Neuronal stem cell (in vitro differentiated cells): ENCODE data around the gene SLC6A3.
A peak's percentile ranks its signal among the peaks of the same experiment; 100 is the strongest.

Experiments
- DNase-seq: peaks from one replicate; pipeline ENCODE4 v3.0.0-alpha.2; 2013; ENCODE audit warnings: low spot score
- H2AFZ ChIP-seq: one replicate; pipeline ENCODE4 v1.6.1; 2013; ENCODE audit warnings: mild to moderate bottlenecking, low read length, inconsistent platforms
- H2AK5ac ChIP-seq: 2 replicates; pipeline ENCODE4 v1.6.1; 2013; ENCODE audit warnings: low read depth, mild to moderate bottlenecking, inconsistent platforms, low read length, moderate library complexity, mixed read lengths
- H2BK120ac ChIP-seq: 2 replicates; pipeline ENCODE4 v1.6.1; 2013; ENCODE audit warnings: low read depth, mild to moderate bottlenecking, inconsistent platforms, low read length, moderate library complexity, mixed read lengths
- H2BK12ac ChIP-seq: one replicate; pipeline ENCODE4 v1.6.1; 2013; ENCODE audit warnings: low read length, inconsistent platforms
- H2BK15ac ChIP-seq: 2 replicates; pipeline ENCODE4 v1.6.1; 2013; ENCODE audit warnings: mild to moderate bottlenecking, low read length, inconsistent platforms, mixed read lengths
- H2BK5ac ChIP-seq: one replicate; pipeline ENCODE4 v1.6.1; 2013; ENCODE audit warnings: inconsistent platforms, mild to moderate bottlenecking, low read length, moderate library complexity
- H3K14ac ChIP-seq: one replicate; pipeline ENCODE4 v1.6.1; 2013; ENCODE audit warnings: low read length, inconsistent platforms
- H3K18ac ChIP-seq: 2 replicates; pipeline ENCODE4 v1.6.1; 2013; ENCODE audit warnings: low read length, inconsistent platforms
- H3K23ac ChIP-seq: 2 replicates; pipeline ENCODE4 v1.6.1; 2013; ENCODE audit warnings: low read depth, mild to moderate bottlenecking, mixed read lengths, low read length, inconsistent platforms; ENCODE audit not compliant: poor library complexity
- H3K27ac ChIP-seq: replicated peaks from 3 replicates; pipeline ENCODE4 v1.5.1; 2013; ENCODE audit warnings: low read length, inconsistent platforms
- H3K27me3 ChIP-seq, 3 experiments: 2 replicates each; pipeline ENCODE4 v1.6.1; 2013; ENCODE audit warnings: low read length in 3 of 3, mild to moderate bottlenecking in 2 of 3, inconsistent platforms in 1 of 3, low read depth in 1 of 3, mixed read lengths in 1 of 3, moderate library complexity in 1 of 3; ENCODE audit not compliant: control insufficient read depth in 3 of 3, insufficient read depth in 3 of 3
- H3K36me3 ChIP-seq, 2 donors: replicated peaks in 1 of 2; 2 replicates each; pipeline ENCODE4 v1.6.1; 2013; ENCODE audit warnings: low read length in 2 of 2; ENCODE audit not compliant: control insufficient read depth in 2 of 2, insufficient read depth in 2 of 2
- H3K4ac ChIP-seq: 2 replicates; pipeline ENCODE4 v1.6.1; 2013; ENCODE audit warnings: inconsistent platforms, mild to moderate bottlenecking, low read length, moderate library complexity
- H3K4me1 ChIP-seq, 2 donors: 1 replicate in 1 of 2; 2 replicates in 1 of 2; pipeline ENCODE4 v1.6.1; 2013; ENCODE audit warnings: low read length in 2 of 2, low read depth in 1 of 2; ENCODE audit not compliant: control insufficient read depth in 2 of 2, insufficient read depth in 1 of 2
- H3K4me2 ChIP-seq: one replicate; pipeline ENCODE4 v1.6.1; 2013; ENCODE audit warnings: mild to moderate bottlenecking, low read length, inconsistent platforms; ENCODE audit not compliant: insufficient read depth, poor library complexity, severe bottlenecking
- H3K4me3 ChIP-seq, 2 donors: 2 replicates each; pipeline ENCODE4 v1.5.1; 2013; ENCODE audit warnings: low read length in 2 of 2, mild to moderate bottlenecking in 2 of 2, inconsistent platforms in 1 of 2, moderate library complexity in 1 of 2
- H3K79me1 ChIP-seq: one replicate; pipeline ENCODE4 v1.6.1; 2013; ENCODE audit warnings: low read depth, mild to moderate bottlenecking, inconsistent platforms, low read length, moderate library complexity
- H3K9ac ChIP-seq: one replicate; pipeline ENCODE4 v1.6.1; 2013; ENCODE audit warnings: mild to moderate bottlenecking, low read depth, low read length, inconsistent platforms; ENCODE audit not compliant: poor library complexity
- H3K9me3 ChIP-seq, 2 donors: replicated peaks in 1 of 2; 2 replicates each; pipeline versions ENCODE3 to v1.6.1; 2013; ENCODE audit warnings: low read length in 2 of 2, mild to moderate bottlenecking in 2 of 2, inconsistent platforms in 1 of 2, low read depth in 1 of 2, mixed read lengths in 1 of 2, moderate library complexity in 1 of 2; ENCODE audit not compliant: control insufficient read depth in 2 of 2, insufficient read depth in 1 of 2
- H4K8ac ChIP-seq: one replicate; pipeline ENCODE4 v1.6.1; 2013; ENCODE audit warnings: low read depth, mild to moderate bottlenecking, inconsistent platforms, low read length, moderate library complexity
- H4K91ac ChIP-seq: one replicate; pipeline ENCODE4 v1.6.1; 2013; ENCODE audit warnings: low read length, low read depth, mild to moderate bottlenecking, inconsistent platforms; ENCODE audit not compliant: poor library complexity
- WGBS, 2 donors: extraction: QIAGEN DNeasy Blood & Tissue Kit; methylation state at CpG; one replicate each; pipeline ENCODE4 v1.1.7; 2013; ENCODE audit warnings: missing lambda C conversion rate in 2 of 2, mixed read lengths in 1 of 2; ENCODE audit not compliant: insufficient read length in 2 of 2, insufficient replicate concordance in 1 of 2; ENCODE audit errors: extremely low coverage in 2 of 2; 5-methylcytosine and 5-hydroxymethylcytosine counted together

The SLC6A3 gene

DNA sequence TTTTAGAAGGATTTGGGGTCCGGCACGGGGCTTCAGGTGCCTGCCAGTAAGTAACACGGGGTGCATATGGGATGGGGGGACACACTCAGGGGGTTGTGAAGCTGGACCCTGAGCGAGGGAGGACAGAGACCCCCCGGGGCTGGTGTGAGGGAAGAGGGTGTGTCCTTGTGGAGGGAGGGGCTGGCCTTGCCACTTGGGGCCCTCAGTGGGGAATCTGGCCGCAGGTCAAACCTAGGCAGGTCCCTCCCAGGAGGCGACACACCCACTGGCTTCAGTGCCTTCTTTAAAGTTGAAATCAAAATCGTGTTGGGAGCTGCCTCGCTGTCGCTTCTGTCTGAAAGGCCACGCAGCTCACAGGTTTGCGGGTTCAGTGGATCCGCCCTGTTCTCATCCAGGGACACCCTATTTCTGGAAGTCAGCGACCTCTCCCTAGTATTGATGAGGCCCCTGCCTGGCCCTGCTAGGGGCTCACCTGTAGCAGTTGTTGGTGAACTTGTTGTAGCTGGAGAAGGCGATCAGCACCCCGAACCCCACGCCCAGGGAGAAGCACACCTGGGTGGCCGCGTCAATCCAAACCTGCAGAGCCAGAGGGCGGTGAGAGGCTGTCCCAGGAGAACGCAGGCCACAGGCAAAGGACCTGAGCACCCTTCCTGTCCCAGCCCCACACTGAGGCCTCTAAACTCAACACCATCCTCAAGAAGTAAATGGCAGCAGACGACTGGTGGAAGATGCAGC lies 29.4 kb downstream of the SLC6A3 start:
- Histone ChIP-seq H3K4me1 (no peaks in the 10 kb centered on the region), H3K4me2 (no peak overlapping the region), H3K9me3 (peaks cover 0 to 2% of the 10 kb centered on the region in 2 donors), H2AFZ (no peak overlapping the region), H4K91ac (no peak overlapping the region), H2BK120ac (peak overlapping the region; percentile 31), H3K27ac (no peak overlapping the region), H2BK5ac (no peak overlapping the region), H2AK5ac (no peak overlapping the region), H2BK12ac (no peak overlapping the region), H4K8ac (no peak overlapping the region), H2BK15ac (no peak overlapping the region), H3K27me3 (peaks cover 0 to 26% (median 0%) of the 10 kb centered on the region in 3 experiments), H3K4ac (no peak overlapping the region), H3K23ac (peak overlapping the region; percentile 55), H3K18ac (peak overlapping the region; percentile 11), H3K79me1 (no peaks in the 10 kb centered on the region), H3K14ac (peak overlapping the region; percentile 72), H3K36me3 (no peaks in the 10 kb centered on the region), H3K4me3 (no peak overlapping the region), H3K9ac (no peak overlapping the region)
- no peak for DNase-seq
- no CpG with 5 or more reads among the region's 22 CpGs for WGBS, 2 donors

DNA sequence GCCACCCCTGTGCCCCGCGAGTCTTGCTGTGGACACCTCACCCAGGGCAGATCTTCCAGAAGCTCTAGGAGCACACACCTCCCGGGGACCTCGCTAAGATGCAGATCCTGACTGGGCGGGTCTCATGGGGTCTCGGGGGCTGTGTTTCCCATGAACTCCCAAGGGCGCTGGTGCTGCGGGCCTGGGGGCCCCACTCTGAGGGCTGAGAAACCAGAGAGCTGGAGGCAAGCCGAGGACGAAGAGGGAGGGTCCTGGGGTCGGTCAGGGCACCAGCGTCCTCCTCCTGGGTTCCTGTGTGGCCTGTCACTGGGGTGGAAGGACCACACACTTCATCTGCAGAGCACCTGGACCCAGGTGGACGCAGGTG lies 30.2 kb downstream of the SLC6A3 start:
- no peak overlapping the region for H3K4me3 ChIP-seq
- H3K18ac ChIP-seq: no peak overlapping the region
- peaks cover 2% of the 10 kb centered on the region for H3K79me1 ChIP-seq
- H2BK5ac ChIP-seq: no peak overlapping the region
- H2AK5ac ChIP-seq: no peak overlapping the region
- no peaks in the 10 kb centered on the region for H3K4me1 ChIP-seq
- WGBS, 2 donors: no CpG with 5 or more reads among the region's 13 CpGs
- peaks cover 0 to 33% (median 1%) of the 10 kb centered on the region in 3 experiments for H3K27me3 ChIP-seq
- no peak overlapping the region for H3K9ac ChIP-seq
- H3K27ac ChIP-seq: no peak overlapping the region
- H4K91ac ChIP-seq: no peak overlapping the region
- no peak overlapping the region for H2BK15ac ChIP-seq
- peak overlapping the region; percentile 60 for H3K23ac ChIP-seq
- DNase-seq: no peak
- H3K9me3 ChIP-seq: peaks cover 0 to 2% of the 10 kb centered on the region in 2 donors
- H2BK12ac ChIP-seq: peak overlapping the region; percentile 46
- H2AFZ ChIP-seq: no peak overlapping the region
- H4K8ac ChIP-seq: no peak overlapping the region
- H3K14ac ChIP-seq: no peak overlapping the region
- no peak overlapping the region for H3K4ac ChIP-seq
- H3K4me2 ChIP-seq: no peak overlapping the region
- no peak overlapping the region for H2BK120ac ChIP-seq
- H3K36me3 ChIP-seq: no peaks in the 10 kb centered on the region

DNA sequence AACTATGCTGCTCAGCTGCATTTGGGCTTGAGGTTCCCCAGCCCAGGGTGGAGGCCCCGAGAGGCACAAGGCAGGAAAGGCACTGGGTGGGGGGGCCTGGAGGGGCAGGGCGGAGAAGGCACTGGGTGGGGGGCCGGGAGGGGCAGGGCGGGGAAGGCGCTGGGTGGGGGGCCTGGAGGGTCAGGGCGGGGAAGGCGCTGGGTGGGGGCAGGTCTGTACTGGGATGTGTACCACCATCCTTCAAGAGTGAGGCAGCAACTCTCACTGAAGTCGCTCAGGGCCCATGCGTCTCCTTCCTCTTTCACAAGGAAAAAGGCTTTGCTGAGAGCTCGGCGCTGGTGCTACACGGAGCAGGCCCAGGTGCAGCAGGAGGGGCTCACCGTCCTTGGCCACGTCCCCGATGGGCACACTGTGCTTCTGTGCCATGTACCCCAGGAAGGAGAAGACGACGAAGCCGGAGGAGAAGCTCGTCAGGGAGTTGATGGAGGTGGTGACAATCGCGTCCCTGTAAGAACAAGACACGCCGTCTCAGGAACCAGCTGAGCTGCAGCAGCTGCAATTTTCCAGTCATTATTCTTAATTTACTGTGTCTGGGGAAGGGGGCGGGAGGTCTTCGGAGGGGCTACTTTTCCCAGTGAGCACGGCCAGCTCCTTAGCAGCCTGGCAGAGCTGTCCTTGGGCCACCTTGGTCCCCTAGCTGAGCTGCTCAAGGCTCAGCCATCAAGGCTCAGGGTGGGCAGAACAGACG lies 30.8 kb downstream of the SLC6A3 start:
- Histone ChIP-seq H2BK5ac (no peak overlapping the region), H2BK120ac (no peak overlapping the region), H3K36me3 (no peaks in the 10 kb centered on the region), H3K4me2 (no peak overlapping the region), H3K4me1 (peaks cover 0 to 1% of the 10 kb centered on the region in 2 donors), H3K14ac (peak overlapping the region; percentile 82), H4K91ac (no peak overlapping the region), H3K27me3 (peaks cover 0 to 38% (median 1%) of the 10 kb centered on the region in 3 experiments), H2BK12ac (no peak overlapping the region), H3K4ac (no peak overlapping the region), H2BK15ac (no peak overlapping the region), H3K27ac (no peak overlapping the region), H3K18ac (no peak overlapping the region), H4K8ac (no peak overlapping the region), H2AK5ac (no peak overlapping the region), H3K9ac (no peak overlapping the region), H3K4me3 (no peak overlapping the region), H3K79me1 (peaks cover 2% of the 10 kb centered on the region), H3K23ac (peak overlapping the region; percentile 96), H3K9me3 (peaks cover 0 to 2% of the 10 kb centered on the region in 2 donors), H2AFZ (no peak overlapping the region)
- no peak for DNase-seq
- WGBS, 2 donors: no CpG with 5 or more reads among the region's 27 CpGs

DNA sequence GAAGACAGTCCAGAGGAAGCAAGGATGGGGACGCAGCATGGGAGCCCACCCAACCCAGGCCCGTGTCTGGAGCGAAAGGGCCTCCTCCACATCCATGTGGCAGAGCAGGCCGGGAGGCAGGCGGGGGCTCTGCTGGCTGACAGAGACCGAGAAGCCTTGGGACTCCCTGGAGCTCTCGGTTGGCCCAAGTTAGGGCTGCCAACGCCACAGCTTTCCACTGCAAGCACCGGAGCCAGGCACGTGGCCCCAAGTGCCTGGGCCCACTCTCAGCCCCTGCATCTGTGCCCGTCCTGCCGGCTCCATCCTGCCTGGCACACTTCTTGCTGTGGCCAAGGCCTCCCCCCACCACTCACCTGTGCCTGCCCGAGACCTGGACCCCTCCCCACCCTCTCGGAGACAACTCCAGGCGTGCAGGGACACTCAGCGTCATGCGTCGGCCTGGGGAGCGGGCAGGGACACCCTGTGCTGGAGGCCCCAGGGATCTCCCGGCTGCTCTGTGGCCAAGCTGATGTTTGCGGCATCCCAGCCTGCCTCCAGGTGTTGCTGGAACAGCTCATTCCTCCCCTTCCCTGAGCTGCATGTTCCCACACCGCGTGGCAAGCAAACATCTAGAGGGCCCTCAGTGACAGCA lies 31.5 kb downstream of the SLC6A3 start:
- Histone ChIP-seq H3K9ac (no peak overlapping the region), H4K8ac (peak overlapping the region; percentile 43), H3K4me2 (no peak overlapping the region), H2BK12ac (no peak overlapping the region), H3K27ac (no peak overlapping the region), H3K23ac (peak overlapping the region; percentile 96), H4K91ac (no peak overlapping the region), H3K18ac (peak overlapping the region; percentile 64), H3K4me3 (no peak overlapping the region), H3K4me1 (peaks cover 0 to 2% of the 10 kb centered on the region in 2 donors), H3K9me3 (peaks cover 0 to 2% of the 10 kb centered on the region in 2 donors), H2AFZ (no peak overlapping the region), H2AK5ac (no peak overlapping the region), H3K14ac (peak overlapping the region; percentile 82), H3K4ac (no peak overlapping the region), H3K27me3 (peaks cover 0 to 38% (median 1%) of the 10 kb centered on the region in 3 experiments), H2BK15ac (no peak overlapping the region), H3K36me3 (no peaks in the 10 kb centered on the region), H2BK120ac (no peak overlapping the region), H3K79me1 (peaks cover 2% of the 10 kb centered on the region), H2BK5ac (no peak overlapping the region)
- DNase-seq: no peak
- WGBS, 2 donors: no CpG with 5 or more reads among the region's 23 CpGs
